DND-41 (cell line): ENCODE data around the gene ACACA.

Experiments
- ATAC-seq: fragments of 200-7000 bp; cut with Tn5 transposase; 3 replicates; pipeline ENCODE4 v1.9.1; 2021; ENCODE audit warnings: low read depth; ENCODE audit not compliant: insufficient read depth
- DNase-seq: peaks from one replicate; pipeline ENCODE4 v3.0.0-alpha.2; 2020
- H2AFZ ChIP-seq: 2 replicates; pipeline ENCODE4 v1.6.0; 2012; ENCODE audit warnings: low read depth, low read length
- H3K27ac ChIP-seq: 2 replicates; pipeline ENCODE4 v1.5.1; 2012; ENCODE audit warnings: low read length, inconsistent platforms
- H3K27me3 ChIP-seq: fragments of 200-600 bp; sonication (generic); 2 replicates; pipeline ENCODE4 v1.6.0; 2012; ENCODE audit warnings: low read length, mild to moderate bottlenecking, inconsistent platforms; ENCODE audit not compliant: insufficient read depth, poor library complexity
- H3K36me3 ChIP-seq: 2 replicates; pipeline ENCODE4 v1.5.1; 2012; ENCODE audit warnings: low read length, inconsistent platforms; ENCODE audit not compliant: insufficient read depth
- H3K4me1 ChIP-seq: 2 replicates; pipeline ENCODE4 v1.5.1; 2012; ENCODE audit warnings: mild to moderate bottlenecking, low read length; ENCODE audit not compliant: insufficient read depth
- H3K4me2 ChIP-seq: 2 replicates; pipeline ENCODE4 v1.6.0; 2012; ENCODE audit warnings: mild to moderate bottlenecking, moderate library complexity, low read length, inconsistent platforms; ENCODE audit not compliant: insufficient read depth
- H3K4me3 ChIP-seq, 2 experiments: fragments of 200-600 bp in 1 of 2; shearing (Covaris generic) in 1 of 2; 2 replicates each; pipeline ENCODE4 v1.5.1; 2012 to 2016; ENCODE audit warnings: inconsistent platforms in 2 of 2, low read length in 2 of 2, mild to moderate bottlenecking in 2 of 2, low read depth in 1 of 2, moderate library complexity in 1 of 2
- H3K79me2 ChIP-seq: 2 replicates; pipeline ENCODE4 v1.6.0; 2012; ENCODE audit warnings: low read length, inconsistent platforms; ENCODE audit not compliant: insufficient read depth
- H3K9ac ChIP-seq: 2 replicates; pipeline ENCODE4 v1.6.0; 2012; ENCODE audit warnings: low read depth, mild to moderate bottlenecking, inconsistent platforms, low read length, moderate library complexity
- H3K9me3 ChIP-seq: 2 replicates; pipeline ENCODE4 v1.5.1; 2012; ENCODE audit warnings: low read length, moderate library complexity, mild to moderate bottlenecking, inconsistent platforms; ENCODE audit not compliant: insufficient read depth, severe bottlenecking
- H4K20me1 ChIP-seq: 2 replicates; pipeline ENCODE4 v1.6.0; 2012; ENCODE audit warnings: low read length; ENCODE audit not compliant: insufficient read depth
- EZH2 ChIP-seq: IDR thresholded peaks from 3 replicates; pipeline ENCODE4 v1.6.1; 2012; ENCODE audit warnings: borderline replicate concordance, low read depth, mild to moderate bottlenecking, moderate library complexity, low read length, inconsistent platforms; ENCODE audit not compliant: severe bottlenecking
- TF ChIP-seq, protein P1 (sequence below): IDR thresholded peaks from 2 replicates; pipeline ENCODE4 v1.5.1; 2012; ENCODE audit warnings: borderline replicate concordance, low read length, moderate library complexity, mild to moderate bottlenecking; ENCODE audit not compliant: poor library complexity, severe bottlenecking; ENCODE audit errors: extremely low read depth

Gene ACACA

GRCh38 chr17:37062021-37062420 is 344.6 kb downstream of the ACACA start:
- Histone ChIP-seq H3K9me3 (no peaks in the 10 kb centered on the region), H3K4me3 (no peak overlapping the region), H3K79me2 (no peaks in the 10 kb centered on the region), H3K9ac (no peak overlapping the region), H3K4me2 (no peak overlapping the region), H3K36me3 (peaks cover 6% of the 10 kb centered on the region; the same call in 1 of the 2 replicates), H2AFZ (no peak overlapping the region), H3K4me1 (no peaks in the 10 kb centered on the region), H4K20me1 (no peaks in the 10 kb centered on the region), H3K27ac (no peak overlapping the region), H3K27me3 (no peaks in the 10 kb centered on the region)
- TF ChIP-seq, protein P1, sequence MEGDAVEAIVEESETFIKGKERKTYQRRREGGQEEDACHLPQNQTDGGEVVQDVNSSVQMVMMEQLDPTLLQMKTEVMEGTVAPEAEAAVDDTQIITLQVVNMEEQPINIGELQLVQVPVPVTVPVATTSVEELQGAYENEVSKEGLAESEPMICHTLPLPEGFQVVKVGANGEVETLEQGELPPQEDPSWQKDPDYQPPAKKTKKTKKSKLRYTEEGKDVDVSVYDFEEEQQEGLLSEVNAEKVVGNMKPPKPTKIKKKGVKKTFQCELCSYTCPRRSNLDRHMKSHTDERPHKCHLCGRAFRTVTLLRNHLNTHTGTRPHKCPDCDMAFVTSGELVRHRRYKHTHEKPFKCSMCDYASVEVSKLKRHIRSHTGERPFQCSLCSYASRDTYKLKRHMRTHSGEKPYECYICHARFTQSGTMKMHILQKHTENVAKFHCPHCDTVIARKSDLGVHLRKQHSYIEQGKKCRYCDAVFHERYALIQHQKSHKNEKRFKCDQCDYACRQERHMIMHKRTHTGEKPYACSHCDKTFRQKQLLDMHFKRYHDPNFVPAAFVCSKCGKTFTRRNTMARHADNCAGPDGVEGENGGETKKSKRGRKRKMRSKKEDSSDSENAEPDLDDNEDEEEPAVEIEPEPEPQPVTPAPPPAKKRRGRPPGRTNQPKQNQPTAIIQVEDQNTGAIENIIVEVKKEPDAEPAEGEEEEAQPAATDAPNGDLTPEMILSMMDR: no peak
- no peak for TF ChIP-seq EZH2
- DNase-seq: no peak
- ATAC-seq: no peak

GRCh38 chr17:37060928-37061327 is 345.7 kb downstream of the ACACA start:
- Histone ChIP-seq H3K4me1 (no peaks in the 10 kb centered on the region), H3K27me3 (no peaks in the 10 kb centered on the region), H3K79me2 (no peaks in the 10 kb centered on the region), H4K20me1 (no peaks in the 10 kb centered on the region), H3K27ac (no peak overlapping the region), H3K4me2 (no peak overlapping the region), H2AFZ (no peak overlapping the region), H3K9ac (no peak overlapping the region), H3K9me3 (no peaks in the 10 kb centered on the region), H3K36me3 (peaks cover 13% of the 10 kb centered on the region), H3K4me3 (no peak overlapping the region)
- no peak for TF ChIP-seq EZH2
- TF ChIP-seq, protein P1: no peak
- ATAC-seq (no peak), DNase-seq (no peak)

DNA sequence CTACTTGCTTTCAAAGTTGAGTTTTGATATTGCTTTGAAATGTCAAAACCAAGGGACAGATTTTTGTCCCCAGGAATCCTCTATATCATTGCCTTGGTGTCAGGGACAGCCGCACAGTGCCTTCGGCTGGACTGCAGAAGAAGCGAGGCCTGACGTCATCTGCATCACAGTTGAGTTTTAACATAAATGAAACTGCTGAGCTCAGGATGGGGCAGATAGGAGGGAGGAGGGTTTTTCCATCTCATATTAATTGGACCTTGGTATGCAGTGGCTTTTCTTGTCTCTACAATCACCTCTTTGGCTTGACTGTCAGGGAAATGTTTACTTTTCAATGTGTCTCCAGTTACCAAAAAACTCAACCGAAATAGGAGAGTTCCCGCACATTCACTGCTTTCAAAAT is 346.5 kb downstream of the ACACA start:
- Histone ChIP-seq H3K36me3 (peaks cover 19% of the 10 kb centered on the region), H3K4me1 (no peaks in the 10 kb centered on the region), H4K20me1 (peaks cover 4% of the 10 kb centered on the region; the same call in 1 of the 2 replicates), H2AFZ (no peak overlapping the region), H3K27ac (no peak overlapping the region), H3K4me2 (no peak overlapping the region), H3K9ac (no peak overlapping the region), H3K9me3 (no peaks in the 10 kb centered on the region), H3K27me3 (no peaks in the 10 kb centered on the region), H3K4me3 (no peak overlapping the region), H3K79me2 (no peaks in the 10 kb centered on the region)
- TF ChIP-seq, protein P1: no peak
- TF ChIP-seq EZH2: no peak
- ATAC-seq (no peak), DNase-seq (no peak)

- peaks cover 10% of the 10 kb centered on the region; the same call in 1 of the 2 replicates for H4K20me1 ChIP-seq
- ATAC-seq (no peak), DNase-seq (no peak)
- H3K9ac ChIP-seq: no peak overlapping the region
- no peak overlapping the region for H3K27ac ChIP-seq
- no peaks in the 10 kb centered on the region for H3K9me3 ChIP-seq
- H3K36me3 ChIP-seq: peaks cover 25% of the 10 kb centered on the region
- H3K27me3 ChIP-seq: no peaks in the 10 kb centered on the region
- TF ChIP-seq EZH2: no peak
- TF ChIP-seq, protein P1: no peak
- H2AFZ ChIP-seq: no peak overlapping the region
- no peak overlapping the region for H3K4me2 ChIP-seq
- H3K4me1 ChIP-seq: no peaks in the 10 kb centered on the region
- no peaks in the 10 kb centered on the region for H3K79me2 ChIP-seq
- no peak overlapping the region for H3K4me3 ChIP-seq
Observed at GRCh38 chr17:37059493-37059892, 347.1 kb downstream of the ACACA start.
